GM12878 (cell line): ENCODE results near the gene TOB1. TPM values are rescaled to one million over a fixed set of nuclear protein-coding genes. Genes with fewer than 3 reads are reported as not detected.

Experiments
- ATAC-seq: fragments of 200-7000 bp; cut with Tn5 transposase; 3 replicates; pipeline ENCODE4 v1.9.1; 2020; ENCODE audit warnings: mild to moderate bottlenecking, moderate library complexity
- BruUV-seq: library from RNA; stranded (reverse); fragments of 400-500 nt; replicated peaks from 2 replicates; lab custom pipeline; 2021; lab: Mats Ljungman, UMichigan
- CTCF ChIA-PET: fragments of 300-600 bp; sonication (Branson Sonifier 250); formaldehyde crosslinking; extraction: SDS; loops from one replicate; lab custom pipeline; 2021; ENCODE audit warnings: inconsistent platforms; lab: Yijun Ruan, JAX
- POLR2A ChIA-PET: fragments of 350-600 bp; formaldehyde crosslinking; extraction: SDS; loops from one replicate; lab custom pipeline; 2021; ENCODE audit warnings: inconsistent platforms; lab: Charles Lee
- RAD21 ChIA-PET: fragments of 300-600 bp; sonication (Branson Sonifier 250); formaldehyde crosslinking; loops from one replicate; lab custom pipeline; 2023; ENCODE audit warnings: antibody characterized with exemption; ENCODE audit not compliant: unreplicated experiment; lab: Charles Lee
- SMC1A ChIA-PET: fragments of 300-600 bp; sonication (Branson Sonifier 250); formaldehyde crosslinking; loops from one replicate; lab custom pipeline; 2023; ENCODE audit not compliant: unreplicated experiment, uncharacterized antibody; lab: Charles Lee
- DNase-seq: peaks from one replicate; pipeline ENCODE4 v3.0.0-alpha.2; 2011; ENCODE audit warnings: low read depth, low spot score
- FAIRE-seq: peaks from 3 replicates; lab custom pipeline; 2011; peaks lifted over from hg19 to GRCh38; lab: Jason Lieb, UNC
- H2AFZ ChIP-seq: 2 replicates; pipeline ENCODE4 v1.6.0; 2011; ENCODE audit warnings: low read depth, low read length, control low read depth; ENCODE audit not compliant: control insufficient read depth
- H3K27ac ChIP-seq: 2 replicates; pipeline ENCODE4 v1.5.1; 2011; ENCODE audit warnings: control low read depth; ENCODE audit not compliant: control insufficient read depth, insufficient read depth
- H3K27me3 ChIP-seq, 2 experiments: replicated peaks in 1 of 2; 2 replicates each; pipeline versions ENCODE4 v1.6.0 to v1.6.1; 2011; ENCODE audit warnings: low read length in 1 of 2; ENCODE audit not compliant: control insufficient read depth in 2 of 2, insufficient read depth in 2 of 2
- H3K36me3 ChIP-seq, 2 experiments: 2 replicates each; pipeline ENCODE4 v1.5.1; 2011; ENCODE audit warnings: low read length in 1 of 2; ENCODE audit not compliant: control insufficient read depth in 2 of 2, insufficient read depth in 2 of 2
- H3K4me1 ChIP-seq: 2 replicates; pipeline ENCODE4 v1.6.1; 2011; ENCODE audit warnings: mild to moderate bottlenecking, low read length, moderate library complexity, mixed read lengths; ENCODE audit not compliant: control insufficient read depth, insufficient read depth
- H3K4me2 ChIP-seq: 2 replicates; pipeline ENCODE4 v1.6.0; 2011; ENCODE audit warnings: control low read depth; ENCODE audit not compliant: control insufficient read depth, insufficient read depth
- H3K4me3 ChIP-seq: fragments of 200-600 bp; sonication (generic); 2 replicates; pipeline ENCODE4 v1.5.1; 2016
- H3K79me2 ChIP-seq: 2 replicates; pipeline ENCODE4 v1.6.0; 2011; ENCODE audit warnings: low read length; ENCODE audit not compliant: control insufficient read depth, insufficient read depth
- H3K9ac ChIP-seq: 2 replicates; pipeline ENCODE4 v1.8.0; 2011; ENCODE audit warnings: low read length, control low read depth, mixed read lengths; ENCODE audit not compliant: control insufficient read depth, insufficient read depth
- H3K9me3 ChIP-seq: replicated peaks from 3 replicates; pipeline ENCODE4 v1.5.1; 2011; ENCODE audit warnings: mild to moderate bottlenecking, low read length; ENCODE audit not compliant: control insufficient read depth, insufficient read depth
- H4K20me1 ChIP-seq: 2 replicates; pipeline ENCODE4 v1.6.0; 2011; ENCODE audit not compliant: control insufficient read depth, insufficient read depth
- CTCF ChIP-seq, 3 experiments: IDR thresholded peaks in 2 of 3; conservative IDR thresholded peaks in 1 of 3; 2 replicates each; pipeline ENCODE4 v1.5.1; 2011; ENCODE audit warnings: low read depth in 3 of 3, low read length in 3 of 3, mild to moderate bottlenecking in 3 of 3, control low read depth in 2 of 3, moderate library complexity in 2 of 3, inconsistent platforms in 1 of 3, mixed read lengths in 1 of 3; ENCODE audit not compliant: control insufficient read depth in 2 of 3, insufficient read depth in 1 of 3; ENCODE audit errors: extremely low read depth in 1 of 3
- E2F8 ChIP-seq: fragments of 450-650 bp; IDR thresholded peaks from 2 replicates; pipeline ENCODE4 v1.6.1; 2018; ENCODE audit warnings: mild to moderate bottlenecking, low read depth, moderate library complexity; ENCODE audit not compliant: partially characterized antibody
- FOS ChIP-seq: IDR thresholded peaks from 3 replicates; pipeline ENCODE4 v1.6.1; 2011; ENCODE audit warnings: borderline replicate concordance; ENCODE audit not compliant: insufficient read length; ENCODE audit errors: extremely low read depth
- IRF3 ChIP-seq: fragments of 450-650 bp; IDR thresholded peaks from 2 replicates; pipeline ENCODE4 v1.6.1; 2014; ENCODE audit warnings: mild to moderate bottlenecking
- KAT2A ChIP-seq: conservative IDR thresholded peaks from 2 replicates; pipeline ENCODE4 v1.6.1; 2011; ENCODE audit warnings: low read depth, low read length; ENCODE audit not compliant: control insufficient read depth
- RB1 ChIP-seq: fragments of 450-650 bp; formaldehyde crosslinking; IDR thresholded peaks from 2 replicates; pipeline ENCODE4 v1.6.1; 2017; ENCODE audit warnings: mild to moderate bottlenecking, borderline replicate concordance
- STAT3 ChIP-seq: IDR thresholded peaks from 2 replicates; pipeline ENCODE4 v1.6.1; 2011; ENCODE audit warnings: low read depth, low read length, improper control_type of control experiment
- TCF3 ChIP-seq: IDR thresholded peaks from 2 replicates; pipeline ENCODE4 v1.6.1; 2012; ENCODE audit warnings: low read depth, mild to moderate bottlenecking, low read length, borderline replicate concordance; ENCODE audit not compliant: insufficient read depth
- WRNIP1 ChIP-seq: IDR thresholded peaks from 2 replicates; pipeline ENCODE4 v1.6.1; 2011; ENCODE audit warnings: low read depth, low read length, improper control_type of control experiment, borderline replicate concordance
- ZBTB33 ChIP-seq: fragments of 450-650 bp; IDR thresholded peaks from 2 replicates; pipeline ENCODE4 v1.6.1; 2017; ENCODE audit warnings: mild to moderate bottlenecking
- ZZZ3 ChIP-seq: IDR thresholded peaks from 2 replicates; pipeline ENCODE4 v1.6.1; 2011; ENCODE audit warnings: low read depth; ENCODE audit not compliant: control insufficient read depth, insufficient read length
- WGBS: methylation state at CpG from one replicate; pipeline ENCODE4 v1.1.6; 2016; ENCODE audit warnings: low lambda C conversion rate; ENCODE audit not compliant: insufficient replicate concordance, insufficient coverage; ENCODE audit errors: missing lambda C conversion rate; 5-methylcytosine and 5-hydroxymethylcytosine counted together
- in situ Hi-C: fragments of 300-500 bp; cut with MboI; formaldehyde crosslinking; loops from 9 replicates; pipeline ENCODE4 v1.14.3; 2018; ENCODE audit warnings: mixed read lengths
- intact Hi-C: fragments of 100-400 bp; cut with micrococcal nuclease; formaldehyde crosslinking; loops from one replicate; pipeline ENCODE4 v1.14.2; 2022; ENCODE audit not compliant: unreplicated experiment
- polyA plus RNA-seq, 11 experiments: library from polyadenylated mRNA; depleted of rRNA in 4 of 11; unstranded in 6 of 11; stranded (reverse) in 5 of 11; fragments of >200 nt; fragmentation: Nextera tagmentation in 4 of 11; fragmentation: Illumina TruSeq in 1 of 11; extraction: Ambion mirVana in 4 of 11; extraction: Trizol in 1 of 11; gene quantifications; 1 replicate in 1 of 11; 2 replicates in 10 of 11; pipeline versions ENCODE4 v1.2.1 to v1.2.3, GENCODE V29; 2011 to 2016; ENCODE audit warnings: inconsistent platforms in 2 of 11, missing spikeins in 2 of 11, low read depth in 1 of 11
- total RNA-seq, 4 experiments: library from RNA; depleted of rRNA in 3 of 4; stranded (reverse); fragments of >200 nt in 3 of 4; fragmentation: Illumina TruSeq in 1 of 4; extraction: Trizol in 1 of 4; gene quantifications; 2 replicates each; pipeline versions ENCODE4 v1.2.1 to v1.2.3, GENCODE V29; 2013 to 2021

Gene TOB1
- total and polyA plus RNA-seq, 10 of the 15 experiments (the other 5 are each of a cell fraction or from before 2014, with no cell fraction given): 5.0 to 32.4 (median 13.7) TPM

- TF ChIP-seq IRF3 (peak; percentile 79), FOS (peak; percentile 88), KAT2A (no peak)
- TF ChIP-seq, all 136 proteins: peak for 58
These were observed 1.4 kb upstream of the TOB1 start (continued) for GRCh38 chr17:50867363-50868139.

- Histone ChIP-seq H3K4me1 (peaks cover 5% of the 10 kb centered on the region; the same call in 1 of the 2 replicates), H3K9me3 (no peaks in the 10 kb centered on the region), H4K20me1 (no peaks in the 10 kb centered on the region), H3K4me3 (peak overlapping the region; percentile 81), H2AFZ (peak overlapping the region; percentile 30), H3K36me3 (no peaks in the 10 kb centered on the region; a peak in 1 of 4 replicates), H3K79me2 (peaks cover 39% of the 10 kb centered on the region), H3K9ac (peak overlapping the region; percentile 96), H3K4me2 (peak overlapping the region; percentile 82), H3K27me3 (no peaks in the 10 kb centered on the region), H3K27ac (peak overlapping the region; percentile 98)
- CTCF ChIA-PET: interaction anchor here (0.7 to 8.7 kb wide), 6 partner anchors 11 to 147 kb away, joined by 3 to 85 read pairs (median 4); partner anchors contain the start of gene LUC7L3
- FAIRE-seq (no peak), DNase-seq (no peak), ATAC-seq (peak; percentile 42)
- POLR2A ChIA-PET: interaction anchor here (0.8 to 3.5 kb wide), 13 partner anchors 14 to 445 kb away, joined by 3 to 31 read pairs (median 5); partner anchors contain the start of genes NME1 and SPAG9
- RAD21 ChIA-PET: interaction anchor here (0.7 to 3.9 kb wide), 10 partner anchors 11 to 287 kb away, joined by 3 to 19 read pairs (median 4); partner anchors contain the start of genes NME1 and SPAG9
- BruUV-seq: TSS peak; percentile 95
- WGBS: under 1% methylated on average over 27 of the region's 28 CpGs
- in situ Hi-C loops (loop anchor here (5.0 kb wide), 1 partner anchor 285 kb away; the partner anchor contains the start of gene NME1), intact Hi-C loops (loop anchor here (5.0 to 10.0 kb wide), 2 partner anchors 185 to 388 kb away; no protein-coding TSS in a partner anchor)
- SMC1A ChIA-PET: interaction anchor here (0.7 to 2.0 kb wide), 5 partner anchors 11 to 149 kb away, joined by 3 to 10 read pairs (median 3); no protein-coding TSS in a partner anchor
- TF ChIP-seq RB1: no peak; the same call in 1 of the 2 replicates
- TF ChIP-seq STAT3: no peak
- no peak for TF ChIP-seq E2F8
- TF ChIP-seq ZBTB33: no peak
- TF ChIP-seq ZZZ3: no peak
- TF ChIP-seq TCF3: peak; percentile 15; the same call in 1 of the 2 replicates
- TF ChIP-seq CTCF (IDR thresholded peaks at IDR 0.05 in 2 of 3, conservative IDR thresholded peaks at IDR 0.05 in 1 of 3; ENCODE audit: control insufficient read depth in 2 of 3, extremely low read depth in 1 of 3, insufficient read depth in 1 of 3, low read depth in 3 of 3, low read length in 3 of 3): no peak
- no peak for TF ChIP-seq WRNIP1
These were observed 802 bp upstream of the TOB1 start for GRCh38 chr17:50866950-50867362.
